Stomach (tissue), 9 donors: ENCODE measurements around the gene ZNF469. TPM values are rescaled to one million over a fixed set of nuclear protein-coding genes. Genes with fewer than 3 reads are reported as not detected.
A peak's percentile ranks its signal among the peaks of the same experiment; 100 is the strongest.

Experiments used
- DNase-seq, 2 donors: peaks; one replicate each; pipeline versions ENCODE4 v3.0.0 to v3.0.0-alpha.2; 2013 to 2019
- H3K27ac ChIP-seq, 5 donors: fragments of 200-600 bp in 4 of 5; sonication (generic) in 4 of 5; one replicate each; pipeline ENCODE4 v1.5.1; 2013 to 2019; ENCODE audit warnings: mild to moderate bottlenecking in 1 of 5, moderate library complexity in 1 of 5
- H3K27me3 ChIP-seq, 3 donors: fragments of 200-600 bp; sonication (generic); one replicate each; pipeline ENCODE4 v1.5.1; 2017 to 2019; ENCODE audit warnings: mixed run types in 1 of 3
- H3K36me3 ChIP-seq, 4 donors: fragments of 200-600 bp; sonication (generic); 1 replicate in 3 of 4; 2 replicates in 1 of 4; pipeline ENCODE4 v1.5.1; 2016 to 2019
- H3K4me1 ChIP-seq, 4 donors: fragments of 200-600 bp; sonication (generic); one replicate each; pipeline ENCODE4 v1.5.1; 2016 to 2019
- H3K4me3 ChIP-seq, 4 donors: fragments of 200-600 bp; sonication (generic) in 3 of 4; one replicate each; pipeline ENCODE4 v1.5.1; 2016 to 2019; ENCODE audit warnings: mild to moderate bottlenecking in 1 of 4
- H3K9me3 ChIP-seq, 4 donors: fragments of 200-600 bp; sonication (generic); one replicate each; pipeline ENCODE4 v1.5.1; 2016 to 2019
- EP300 ChIP-seq: sonication (generic); formaldehyde crosslinking; IDR thresholded peaks from one replicate; pipeline ENCODE4 v1.6.1; 2017; ENCODE audit warnings: antibody characterized with exemption
- POLR2A ChIP-seq, 4 donors: fragments of 450-650 bp; IDR thresholded peaks; one replicate each; pipeline ENCODE4 v1.6.1; 2016; ENCODE audit warnings: antibody characterized with exemption in 4 of 4, control low read depth in 2 of 4, mild to moderate bottlenecking in 1 of 4, moderate library complexity in 1 of 4
- POLR2AphosphoS5 ChIP-seq, 3 donors: sonication (generic); formaldehyde crosslinking; IDR thresholded peaks; one replicate each; pipeline ENCODE4 v1.6.1; 2016; ENCODE audit warnings: antibody characterized with exemption in 3 of 3
- WGBS, 5 donors: extraction: QIAGEN DNeasy Blood & Tissue Kit in 3 of 5; methylation state at CpG; one replicate each; pipeline versions ENCODE4 v1.1.5 to v1.1.7; 2013 to 2018; 5-methylcytosine and 5-hydroxymethylcytosine counted together
- intact Hi-C: fragments of 100-400 bp; cut with DNase I; formaldehyde crosslinking; loops from one replicate; pipeline ENCODE4 v1.15.1; 2023; ENCODE audit warnings: low total_unique reads
- polyA plus RNA-seq, 3 donors: library from polyadenylated mRNA; stranded (reverse); fragments of 200-250 nt; gene quantifications; one replicate each; pipeline ENCODE4 v1.2.3, GENCODE V29; 2013
- total RNA-seq, 5 donors: library from RNA; depleted of rRNA; stranded (reverse); fragments of >200 nt; gene quantifications; one replicate each; pipeline versions ENCODE4 v1.1.0 to v1.2.3, GENCODE V29; 2014 to 2016
- TF ChIP-seq, protein P1 (sequence below), 7 experiments: fragments of 450-650 bp in 4 of 7; fragments of 200-600 bp in 3 of 7; sonication (generic) in 3 of 7; IDR thresholded peaks; one replicate each; pipeline ENCODE4 v1.5.1; 2016 to 2019; ENCODE audit warnings: antibody characterized with exemption in 7 of 7, control low read depth in 2 of 7, mild to moderate bottlenecking in 1 of 7
- donor health status: healthy with polysubstance abuse.
- donor health status: Bipolar disorder and iron deficiency.
- donor health status: healthy.

Gene ZNF469
- total and polyA plus RNA-seq, 8 donors = under 0.01 to 6.2 (median 0.24) TPM

DNA sequence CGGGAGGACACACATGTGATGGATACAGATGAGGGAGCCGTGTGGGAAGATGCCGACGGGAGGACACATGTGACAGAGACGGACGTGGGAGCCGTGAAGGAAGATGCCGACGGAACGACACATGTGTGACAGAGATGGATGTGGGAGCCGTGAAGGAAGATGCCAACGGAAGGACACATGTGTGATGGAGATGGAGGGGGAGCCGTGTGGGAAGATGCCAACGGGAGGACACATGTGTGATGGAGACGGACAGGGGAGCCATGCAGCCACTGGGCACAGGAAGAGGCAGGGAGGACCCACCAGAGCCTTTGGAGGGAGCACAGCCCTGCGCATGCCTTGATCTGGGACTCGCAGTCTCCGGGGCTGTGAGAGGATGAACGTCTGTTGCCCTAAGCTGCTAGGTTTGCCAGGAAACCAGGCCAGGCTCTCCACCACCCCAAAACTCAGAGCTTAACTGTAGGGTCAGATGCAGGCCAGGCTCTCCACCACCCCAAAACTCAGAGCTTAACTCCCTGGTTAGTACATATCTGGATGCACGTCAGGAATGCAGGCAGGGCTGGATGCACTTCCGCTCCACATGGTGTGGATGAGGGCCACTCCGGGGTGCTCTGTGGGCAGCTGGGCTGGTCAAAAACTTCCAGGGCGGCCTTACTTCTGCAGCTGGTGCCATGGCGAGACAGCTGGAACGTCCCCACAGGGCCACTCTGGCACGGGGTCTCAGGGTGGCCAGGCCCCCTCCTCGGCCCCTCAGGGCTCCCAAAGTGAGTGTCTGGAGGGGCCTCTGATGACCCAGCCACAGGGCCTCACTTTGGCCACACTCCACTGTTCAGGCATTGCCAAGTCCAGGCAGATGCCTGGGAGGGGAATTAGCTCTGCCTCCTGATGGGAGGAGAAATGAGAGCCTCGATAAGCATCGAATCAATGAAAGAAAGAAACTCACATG, 47.7 kb upstream of the ZNF469 start:
- no peaks in the 10 kb centered on the region for H3K9me3 ChIP-seq
- DNase-seq = peak in 1 of 2 donors; percentile 33
- intact Hi-C loops = no loop called here
- no peaks in the 10 kb centered on the region for H3K36me3 ChIP-seq
- H3K27me3 ChIP-seq = peaks cover 0 to 6% (median 0%) of the 10 kb centered on the region in 3 donors
- peaks cover 0 to 12% (median 4%) of the 10 kb centered on the region in 4 donors for H3K4me1 ChIP-seq
- no peak overlapping the region for H3K4me3 ChIP-seq
- WGBS, 5 donors = 81 to 90% (median 87%) methylated on average over 24 to 29 of the region's 29 CpGs
- no peak overlapping the region for H3K27ac ChIP-seq
- TF ChIP-seq, protein P1, sequence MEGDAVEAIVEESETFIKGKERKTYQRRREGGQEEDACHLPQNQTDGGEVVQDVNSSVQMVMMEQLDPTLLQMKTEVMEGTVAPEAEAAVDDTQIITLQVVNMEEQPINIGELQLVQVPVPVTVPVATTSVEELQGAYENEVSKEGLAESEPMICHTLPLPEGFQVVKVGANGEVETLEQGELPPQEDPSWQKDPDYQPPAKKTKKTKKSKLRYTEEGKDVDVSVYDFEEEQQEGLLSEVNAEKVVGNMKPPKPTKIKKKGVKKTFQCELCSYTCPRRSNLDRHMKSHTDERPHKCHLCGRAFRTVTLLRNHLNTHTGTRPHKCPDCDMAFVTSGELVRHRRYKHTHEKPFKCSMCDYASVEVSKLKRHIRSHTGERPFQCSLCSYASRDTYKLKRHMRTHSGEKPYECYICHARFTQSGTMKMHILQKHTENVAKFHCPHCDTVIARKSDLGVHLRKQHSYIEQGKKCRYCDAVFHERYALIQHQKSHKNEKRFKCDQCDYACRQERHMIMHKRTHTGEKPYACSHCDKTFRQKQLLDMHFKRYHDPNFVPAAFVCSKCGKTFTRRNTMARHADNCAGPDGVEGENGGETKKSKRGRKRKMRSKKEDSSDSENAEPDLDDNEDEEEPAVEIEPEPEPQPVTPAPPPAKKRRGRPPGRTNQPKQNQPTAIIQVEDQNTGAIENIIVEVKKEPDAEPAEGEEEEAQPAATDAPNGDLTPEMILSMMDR (IDR thresholded peaks at IDR 0.05) = no peak
- no peak for TF ChIP-seq EP300
- no peak for TF ChIP-seq POLR2AphosphoS5 (IDR thresholded peaks at IDR 0.05)
- no peak for TF ChIP-seq POLR2A (IDR thresholded peaks at IDR 0.05)

DNA sequence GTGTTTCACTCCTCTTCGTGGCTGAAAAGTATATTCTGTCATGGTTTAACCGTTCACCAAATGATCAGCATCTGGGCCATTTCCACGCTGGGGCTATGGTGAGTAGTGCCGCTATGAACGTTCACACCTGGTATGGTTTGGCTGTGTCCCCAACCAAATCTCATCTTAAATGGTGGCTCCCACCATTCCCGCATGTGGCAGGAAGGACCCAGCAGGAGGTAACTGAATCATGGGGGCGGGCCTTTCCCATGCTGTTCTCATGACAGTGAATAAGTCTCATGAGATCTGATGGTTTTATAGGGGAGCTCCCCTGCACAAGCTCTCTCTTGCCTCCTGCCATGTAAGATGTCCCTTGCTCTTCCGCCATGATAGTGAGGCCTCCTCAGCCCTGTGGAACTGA, 45.7 kb upstream of the ZNF469 start:
- 89 to 94% (median 92%) methylated on average over 8 of the region's 8 CpGs for WGBS, 5 donors
- TF ChIP-seq, protein P1 (IDR thresholded peaks at IDR 0.05) = no peak
- TF ChIP-seq POLR2AphosphoS5 (IDR thresholded peaks at IDR 0.05) (no peak), POLR2A (IDR thresholded peaks at IDR 0.05) (no peak)
- intact Hi-C loops = no loop called here
- DNase-seq = no peak
- H3K4me3 ChIP-seq = no peak overlapping the region
- H3K4me1 ChIP-seq = peaks cover 0 to 9% (median 4%) of the 10 kb centered on the region in 4 donors
- H3K36me3 ChIP-seq = no peaks in the 10 kb centered on the region
- no peak overlapping the region for H3K27ac ChIP-seq
- no peaks in the 10 kb centered on the region for H3K9me3 ChIP-seq
- peaks cover 0 to 13% (median 0%) of the 10 kb centered on the region in 3 donors for H3K27me3 ChIP-seq

DNA sequence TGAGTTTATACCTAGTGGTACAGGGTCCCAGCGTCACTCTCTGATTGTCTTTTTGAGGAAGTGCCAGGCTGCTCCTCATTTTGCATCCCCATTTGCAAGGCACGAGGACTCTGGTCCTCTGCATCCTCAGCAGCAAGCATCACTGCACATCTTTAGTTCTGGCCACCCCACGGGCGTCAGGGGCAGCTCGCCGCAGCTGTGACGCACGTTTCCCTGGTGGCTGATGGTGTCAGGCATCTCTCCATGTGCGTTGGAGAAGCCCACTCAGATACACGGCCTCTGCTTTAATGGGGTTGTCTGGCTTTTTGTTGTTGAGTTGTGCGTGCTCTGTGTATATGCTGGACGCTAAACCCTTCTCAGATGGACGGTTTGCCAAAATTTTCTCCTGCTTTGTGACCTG, 45.2 kb upstream of the ZNF469 start:
- no peak for TF ChIP-seq EP300
- TF ChIP-seq POLR2A (IDR thresholded peaks at IDR 0.05) = no peak
- TF ChIP-seq POLR2AphosphoS5 (IDR thresholded peaks at IDR 0.05) = no peak
- TF ChIP-seq, protein P1 (IDR thresholded peaks at IDR 0.05) = no peak
- intact Hi-C loops = no loop called here
- Histone ChIP-seq H3K27ac (no peak overlapping the region), H3K36me3 (no peaks in the 10 kb centered on the region), H3K4me3 (no peak overlapping the region), H3K9me3 (no peaks in the 10 kb centered on the region), H3K27me3 (peaks cover 0 to 15% (median 0%) of the 10 kb centered on the region in 3 donors), H3K4me1 (peaks cover 0 to 4% (median 2%) of the 10 kb centered on the region in 4 donors)
- no peak for DNase-seq
- WGBS, 5 donors = 82 to 90% (median 89%) methylated on average over 11 to 13 of the region's 13 CpGs

DNA sequence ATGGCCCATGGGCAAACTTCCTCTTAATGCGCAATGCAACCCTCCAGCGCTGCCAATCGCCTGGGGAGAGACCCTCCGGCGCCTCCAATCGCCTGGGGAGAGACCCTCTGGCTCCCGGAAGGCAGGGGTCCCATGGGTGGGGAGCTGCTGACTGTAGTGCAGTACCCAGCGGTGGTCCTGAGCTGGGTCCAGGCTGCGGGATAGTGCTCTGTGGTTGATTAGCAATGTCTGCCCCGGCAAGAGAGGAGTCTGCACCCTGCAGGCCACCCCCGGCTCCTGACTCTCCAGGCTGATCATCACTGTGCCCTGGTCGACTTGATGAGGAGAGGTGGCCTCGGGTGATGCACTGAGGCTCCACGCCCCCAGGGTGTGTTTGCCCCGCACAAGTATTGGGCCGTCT, 44.6 kb upstream of the ZNF469 start:
- no peak for DNase-seq
- H3K27me3 ChIP-seq = peaks cover 0 to 15% (median 0%) of the 10 kb centered on the region in 3 donors
- peaks cover 0 to 5% (median 0%) of the 10 kb centered on the region in 4 donors for H3K9me3 ChIP-seq
- intact Hi-C loops = no loop called here
- no peaks in the 10 kb centered on the region for H3K4me1 ChIP-seq
- 63 to 82% (median 80%) methylated on average over 13 to 16 of the region's 16 CpGs for WGBS, 5 donors
- no peak for TF ChIP-seq EP300
- TF ChIP-seq POLR2AphosphoS5 (IDR thresholded peaks at IDR 0.05) = no peak
- TF ChIP-seq POLR2A (IDR thresholded peaks at IDR 0.05) = no peak
- TF ChIP-seq, protein P1 (IDR thresholded peaks at IDR 0.05) = no peak
- H3K36me3 ChIP-seq = no peaks in the 10 kb centered on the region
- no peak overlapping the region for H3K27ac ChIP-seq
- H3K4me3 ChIP-seq = no peak overlapping the region
